H1 (cell line): ENCODE results near the gene DAGLA.

Source experiments
- BACH1 ChIP-seq: IDR thresholded peaks from 2 replicates; pipeline ENCODE4 v1.6.1; 2012; ENCODE audit warnings: low read length, improper control_type of control experiment
- CTCF ChIP-seq, 3 experiments: IDR thresholded peaks; 1 replicate in 2 of 3; 2 replicates in 1 of 3; pipeline versions ENCODE4 v1.5.1 to v1.6.1; 2011; ENCODE audit warnings: low read length in 3 of 3, mild to moderate bottlenecking in 3 of 3, inconsistent platforms in 2 of 3, low read depth in 1 of 3, moderate library complexity in 1 of 3; ENCODE audit not compliant: insufficient read depth in 1 of 3; ENCODE audit errors: control extremely low read depth in 1 of 3
- EP300 ChIP-seq, 2 experiments: IDR thresholded peaks; 1 replicate in 1 of 2; 2 replicates in 1 of 2; pipeline ENCODE4 v1.6.1; 2011 to 2012; ENCODE audit warnings: low read depth in 2 of 2, low read length in 2 of 2, mild to moderate bottlenecking in 2 of 2, borderline replicate concordance in 1 of 2, inconsistent platforms in 1 of 2, moderate library complexity in 1 of 2
- EZH2 ChIP-seq: fragments of 200-600 bp; sonication (generic); IDR thresholded peaks from 2 replicates; pipeline ENCODE4 v1.7.1; 2012; ENCODE audit warnings: low read depth, mild to moderate bottlenecking, moderate library complexity, low read length, inconsistent platforms; ENCODE audit not compliant: severe bottlenecking
- GABPA ChIP-seq: IDR thresholded peaks from 2 replicates; pipeline ENCODE4 v1.6.1; 2011; ENCODE audit warnings: mild to moderate bottlenecking, low read length, moderate library complexity, borderline replicate concordance; ENCODE audit not compliant: insufficient read depth
- MAX ChIP-seq: IDR thresholded peaks from 2 replicates; pipeline ENCODE4 v1.6.1; 2012; ENCODE audit warnings: inconsistent platforms
- POLR2A ChIP-seq, 2 experiments: IDR thresholded peaks; 1 replicate in 1 of 2; 2 replicates in 1 of 2; pipeline ENCODE4 v1.6.1; 2011; ENCODE audit warnings: low read depth in 2 of 2, low read length in 2 of 2, mild to moderate bottlenecking in 2 of 2; ENCODE audit errors: control extremely low read depth in 1 of 2
- RNF2 ChIP-seq: fragments of 200-900, 300-1000 bp; sonication (generic); IDR thresholded peaks from 2 replicates; pipeline ENCODE4 v1.7.1; 2016; ENCODE audit warnings: borderline replicate concordance, low read depth, mild to moderate bottlenecking, antibody characterized with exemption, low read length; ENCODE audit not compliant: poor library complexity, severe bottlenecking; ENCODE audit errors: missing control alignments
- TAF1 ChIP-seq: IDR thresholded peaks from 2 replicates; pipeline ENCODE4 v1.6.1; 2011; ENCODE audit warnings: mild to moderate bottlenecking, low read depth, low read length
- TCF12 ChIP-seq: IDR thresholded peaks from 2 replicates; pipeline ENCODE4 v1.6.1; 2011; ENCODE audit warnings: low read depth, mild to moderate bottlenecking, low read length
- USF2 ChIP-seq: IDR thresholded peaks from 2 replicates; pipeline ENCODE4 v1.6.1; 2011; ENCODE audit warnings: low read length, improper control_type of control experiment

- no peak for TF ChIP-seq POLR2A (IDR thresholded peaks at IDR 0.05; ENCODE audit: control extremely low read depth in 1 of 2, low read depth in 2 of 2, low read length in 2 of 2)
- TF ChIP-seq BACH1: no peak
- no peak for TF ChIP-seq CTCF (IDR thresholded peaks at IDR 0.05; ENCODE audit: control extremely low read depth in 1 of 3, insufficient read depth in 1 of 3, low read depth in 1 of 3, low read length in 3 of 3)
- no peak for TF ChIP-seq TCF12
- no peak for TF ChIP-seq TAF1
- TF ChIP-seq MAX: no peak
- no peak for TF ChIP-seq GABPA
- no peak for TF ChIP-seq EZH2
- TF ChIP-seq RNF2: no peak
- TF ChIP-seq EP300 (IDR thresholded peaks at IDR 0.05; ENCODE audit: borderline replicate concordance in 1 of 2, low read depth in 2 of 2, low read length in 2 of 2): no peak
- TF ChIP-seq USF2: no peak
Measured at GRCh38 chr11:61666684-61667297, 13.4 kb upstream of the DAGLA start.
